AG08395 (cell line): ENCODE results near the gene RASA1.
A peak's percentile ranks its signal among the peaks of the same experiment; 100 is the strongest.

Source experiments
- DNase-seq: peaks from one replicate; pipeline ENCODE4 v3.0.0; 2012; ENCODE audit warnings: mixed read lengths, low spot score

The RASA1 gene

DNA sequence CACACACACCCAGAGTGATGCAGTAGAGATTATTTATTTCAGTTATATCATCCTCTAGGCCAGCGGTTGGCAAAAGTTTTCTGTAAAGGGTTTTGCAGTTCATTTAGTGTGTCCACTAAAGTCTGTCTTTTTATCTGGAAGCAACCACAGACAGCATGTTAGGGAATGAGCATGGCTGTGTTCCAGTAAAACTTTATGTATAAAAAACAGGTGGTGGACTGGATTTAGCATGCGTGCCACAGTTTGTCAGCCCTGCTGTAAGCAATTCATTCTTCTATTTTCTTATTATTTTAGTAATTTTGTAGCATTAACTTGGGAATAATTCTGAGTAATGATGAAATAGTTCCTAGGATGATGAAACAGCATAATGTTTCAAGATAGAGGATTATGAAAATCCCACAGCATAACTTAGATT is 93.4 kb downstream of the RASA1 start:
- DNase-seq, result peak; percentile 4

DNA sequence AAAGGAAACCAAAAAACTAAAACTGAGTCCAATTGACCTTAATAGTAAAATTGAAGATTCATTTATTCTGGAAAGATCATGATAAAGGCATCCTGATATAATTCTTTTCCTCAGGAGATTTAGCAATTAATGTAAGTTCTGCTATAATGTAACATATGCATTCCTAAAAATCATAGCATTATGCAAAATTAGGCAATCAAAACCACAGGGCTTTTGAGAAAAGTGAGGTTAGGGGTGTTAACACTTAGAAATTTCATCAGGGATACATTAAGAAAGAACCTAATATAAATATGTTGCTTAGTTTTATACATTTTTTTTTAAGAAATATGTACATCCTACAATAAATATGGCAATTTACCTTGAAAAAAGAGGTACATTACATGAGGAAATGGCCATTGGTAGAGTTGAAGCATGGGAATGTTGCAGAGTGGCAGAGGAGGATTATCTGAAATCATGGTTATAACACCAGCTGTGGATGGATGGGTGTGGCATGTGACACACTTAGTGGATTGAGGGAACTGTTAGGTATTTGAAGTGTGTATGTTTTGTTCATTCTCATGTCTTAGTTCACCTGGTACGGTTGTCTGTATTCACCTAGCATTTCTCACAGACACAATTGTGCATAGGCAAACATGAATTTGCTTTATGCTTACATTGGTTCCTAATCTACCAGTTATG is 94.0 kb downstream of the RASA1 start:
- no peak for DNase-seq

DNA sequence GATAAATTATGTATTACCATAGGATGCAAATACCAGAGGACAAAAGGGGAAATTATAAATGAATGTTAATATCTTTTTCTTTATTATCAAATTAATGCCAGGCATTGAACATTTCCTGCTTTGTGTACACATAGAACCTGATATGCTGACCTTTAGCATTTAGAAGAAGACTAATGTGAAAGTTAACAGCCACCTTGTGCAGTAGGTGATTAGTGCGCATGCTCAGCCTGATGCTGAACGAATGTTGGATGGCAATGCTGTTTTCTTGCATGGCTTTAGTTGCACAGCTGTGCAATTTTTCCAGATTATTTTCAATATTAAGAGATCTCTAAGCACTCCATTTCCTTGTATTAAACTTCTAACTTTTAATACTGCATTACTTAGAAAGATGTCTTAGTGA is 99.6 kb downstream of the RASA1 start:
- DNase-seq, result no peak

DNA sequence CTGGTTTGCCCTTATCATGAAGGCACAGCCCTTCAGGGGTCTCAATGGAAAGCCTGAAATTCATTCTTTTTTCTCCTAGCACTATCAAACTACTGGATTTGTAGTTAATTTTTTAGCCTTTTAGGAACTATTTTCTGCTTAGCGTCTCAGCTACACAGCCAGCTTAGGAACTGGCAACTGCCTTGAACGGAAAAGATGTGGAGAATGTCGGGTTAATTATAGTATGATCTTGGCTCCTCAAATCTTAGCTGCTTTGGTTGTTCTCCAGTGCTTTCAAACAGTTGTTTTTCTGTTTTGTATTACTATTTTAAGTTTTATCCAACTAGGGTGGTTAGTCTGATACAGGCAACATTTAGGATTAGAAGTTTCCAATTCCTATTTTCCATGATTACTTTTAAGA is 100.9 kb downstream of the RASA1 start:
- no peak for DNase-seq

DNA sequence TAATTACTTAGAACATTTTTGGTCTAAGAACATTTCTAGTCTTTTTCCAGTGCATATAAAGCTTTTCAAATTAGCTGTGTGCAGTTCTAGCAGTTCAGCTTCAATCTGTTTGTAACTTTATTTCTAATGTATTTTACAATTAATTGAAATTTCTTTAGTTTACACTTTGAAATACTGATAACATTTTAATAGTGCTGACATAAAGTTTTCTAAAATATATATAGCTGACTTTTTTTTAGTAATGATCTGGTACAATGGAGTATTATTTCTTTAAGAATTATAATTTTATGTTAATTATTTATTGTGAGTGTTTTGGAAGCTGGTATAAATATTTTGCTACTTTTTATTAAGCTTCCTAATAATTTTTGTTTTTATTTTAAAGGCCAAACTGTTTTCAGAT is 101.7 kb downstream of the RASA1 start:
- DNase-seq, result no peak

DNA sequence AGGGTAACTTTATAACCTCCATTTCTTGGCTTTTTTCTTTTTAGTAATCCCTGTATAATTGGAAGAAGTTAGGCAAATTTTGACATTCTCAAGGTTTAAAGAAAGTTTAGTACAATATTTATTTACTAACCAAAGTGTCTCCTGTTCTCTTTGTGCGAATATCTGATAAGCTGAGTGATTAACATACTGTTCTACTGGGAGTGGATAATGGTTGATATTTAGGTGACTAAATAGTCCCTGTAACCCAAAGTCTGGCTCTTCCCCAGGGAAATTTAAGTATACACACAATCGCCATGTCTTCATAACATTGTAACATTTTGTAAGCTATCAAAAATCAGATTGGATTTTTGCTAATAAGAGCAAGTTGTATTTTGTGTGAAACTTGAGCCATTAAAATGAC is 105.0 kb downstream of the RASA1 start:
- DNase-seq, result no peak

DNA sequence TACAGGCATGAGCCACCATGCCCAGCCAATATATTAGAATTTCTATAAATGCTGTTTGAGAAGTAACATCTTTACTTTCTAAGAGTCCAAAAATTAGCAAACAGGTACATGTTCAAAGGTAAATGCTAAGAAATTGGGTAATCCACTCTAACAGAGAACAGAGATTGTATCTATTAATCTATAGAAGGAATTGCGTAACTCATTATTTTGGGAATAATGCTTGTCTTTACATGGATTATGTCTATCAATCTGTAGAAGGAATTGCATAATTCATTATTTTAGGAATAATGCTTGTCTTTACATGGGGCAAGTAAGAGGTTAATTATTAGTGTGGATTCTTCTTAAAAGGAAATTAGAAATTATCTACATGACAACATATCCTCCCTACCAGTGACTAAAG is 114.5 kb downstream of the RASA1 start:
- DNase-seq, result no peak

DNA sequence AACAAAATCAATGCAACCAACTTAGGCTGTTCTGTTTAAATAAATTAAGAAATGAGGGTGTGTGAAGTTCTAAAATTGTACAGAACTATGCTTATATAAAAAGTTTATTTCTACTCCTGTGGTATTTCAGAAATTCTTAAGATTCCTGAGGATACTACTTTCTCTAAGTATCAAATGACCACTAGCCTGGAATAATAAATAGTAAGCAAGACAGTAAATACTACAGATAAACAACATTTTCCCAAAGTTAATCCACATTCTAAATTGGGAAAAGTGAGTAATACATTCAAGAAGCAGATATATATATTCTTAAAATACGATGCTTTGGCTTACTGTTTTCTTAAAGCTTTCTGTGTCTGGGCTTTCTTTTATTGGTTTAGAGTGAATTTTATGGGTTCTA is 115.5 kb downstream of the RASA1 start:
- DNase-seq, result peak; percentile 29

DNA sequence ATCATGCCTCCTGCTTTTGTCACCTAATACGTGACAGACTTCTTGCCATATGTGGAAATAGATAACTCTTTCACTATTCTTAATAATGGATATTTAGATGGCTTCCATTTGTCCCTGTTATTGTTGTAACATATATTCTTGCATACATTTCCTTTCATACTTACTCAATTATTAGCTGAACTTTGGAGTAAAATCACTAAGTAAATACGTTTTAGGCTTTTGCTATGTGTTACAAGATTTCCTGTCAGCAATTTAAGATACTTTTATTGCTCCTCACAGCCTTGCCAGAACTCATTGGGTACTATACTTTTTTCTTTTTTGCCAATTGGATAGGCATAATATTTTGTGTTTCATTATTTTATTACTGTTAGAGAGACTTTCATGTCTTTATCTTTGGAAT is 118.1 kb downstream of the RASA1 start:
- no peak for DNase-seq

DNA sequence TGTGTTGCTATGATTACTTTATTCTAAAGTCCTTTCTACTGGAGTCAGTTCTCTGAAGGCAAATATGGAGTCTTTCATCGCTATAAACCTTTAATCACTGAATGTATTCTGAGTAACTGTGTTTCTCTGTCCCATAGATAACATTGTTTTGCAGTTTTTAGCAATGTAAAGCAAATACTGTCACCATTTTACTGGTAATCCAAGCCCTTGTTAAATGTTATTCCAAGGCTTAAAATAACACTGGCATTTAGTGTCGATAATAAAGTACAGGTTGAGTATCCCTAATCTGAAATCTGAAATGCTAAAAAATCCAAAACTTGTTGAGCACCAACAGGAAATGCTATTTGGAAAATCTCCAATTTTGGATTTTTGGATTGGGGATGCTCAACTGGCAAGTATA is 120.4 kb downstream of the RASA1 start:
- no peak for DNase-seq

DNA sequence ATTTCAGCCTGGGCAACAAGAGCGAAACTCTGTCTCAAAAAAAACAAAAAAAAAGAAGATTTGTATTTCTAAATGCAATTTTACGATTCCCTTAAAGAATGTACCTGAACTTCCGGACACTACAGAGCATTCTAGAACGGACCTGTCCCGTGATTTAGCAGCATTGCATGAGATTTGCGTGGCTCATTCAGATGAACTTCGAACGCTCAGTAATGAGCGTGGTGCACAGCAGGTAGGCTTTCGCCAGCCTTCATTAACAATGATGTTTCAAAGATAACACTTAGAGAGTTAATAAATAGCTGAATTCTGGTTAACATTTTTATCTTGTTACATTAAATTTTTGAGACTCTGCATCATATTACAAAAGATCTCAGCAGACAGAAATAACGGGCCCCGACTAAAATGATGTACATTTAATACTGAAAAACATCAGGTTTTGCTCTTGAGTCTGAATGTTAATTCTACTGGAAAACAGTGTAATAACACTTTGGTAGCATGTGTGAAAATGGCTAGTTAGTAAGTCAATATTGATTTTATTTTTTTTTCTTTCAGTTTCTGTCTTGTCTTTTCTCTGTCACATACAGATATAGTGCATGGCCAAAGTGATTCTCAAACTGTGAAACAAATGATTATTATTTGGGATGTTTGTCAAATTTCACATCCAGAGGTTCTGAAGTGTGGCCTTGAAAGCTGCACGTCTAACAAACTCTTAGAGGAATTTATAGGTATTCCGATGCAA is 121.8 kb downstream of the RASA1 start:
- DNase-seq, result no peak

DNA sequence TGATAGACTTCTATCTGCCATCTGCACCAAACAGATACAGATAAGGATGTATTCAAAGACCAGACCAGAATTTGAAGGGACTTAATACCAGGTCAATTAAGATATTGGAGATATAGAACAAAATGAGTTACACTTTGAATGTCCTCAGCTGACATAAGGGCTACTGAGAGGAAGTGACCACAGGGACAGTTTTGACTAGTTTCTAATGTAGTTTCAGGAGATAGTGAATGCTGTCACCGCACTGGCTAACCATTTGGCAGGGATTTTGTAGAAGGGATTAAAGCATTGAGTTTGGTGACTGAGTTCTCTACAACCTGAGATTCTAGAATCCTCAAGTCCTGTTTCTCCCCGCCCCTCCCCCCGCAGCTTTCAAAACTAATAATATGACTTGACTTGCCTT is 122.4 kb downstream of the RASA1 start:
- DNase-seq, result no peak

DNA sequence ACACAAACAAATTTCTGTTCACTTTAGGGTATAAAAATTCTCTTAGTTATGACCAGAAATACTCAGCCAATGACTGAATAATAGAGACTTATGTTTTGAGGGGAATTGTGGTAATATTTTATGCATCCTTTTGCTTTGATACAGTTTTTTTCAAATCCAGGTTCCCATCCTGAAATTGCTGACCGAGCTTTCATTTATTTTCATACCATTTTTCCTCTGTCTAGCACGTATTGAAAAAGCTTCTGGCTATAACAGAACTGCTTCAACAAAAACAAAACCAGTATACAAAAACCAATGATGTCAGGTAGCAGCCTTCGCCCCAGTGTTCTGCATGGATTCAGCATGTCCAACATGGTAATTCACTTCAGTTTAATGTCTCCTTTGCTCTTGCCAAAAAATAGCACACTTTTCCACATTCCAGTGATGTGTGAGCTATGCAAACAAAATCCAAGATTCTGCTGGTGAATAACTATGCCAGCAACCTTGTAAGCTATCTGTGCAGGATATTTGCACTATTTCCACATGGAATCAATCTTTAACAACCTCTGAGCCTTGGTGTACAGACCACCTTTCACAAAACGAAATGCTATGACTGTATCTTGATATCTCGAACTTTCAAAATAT is 123.0 kb downstream of the RASA1 start:
- peak; percentile 4 for DNase-seq

DNA sequence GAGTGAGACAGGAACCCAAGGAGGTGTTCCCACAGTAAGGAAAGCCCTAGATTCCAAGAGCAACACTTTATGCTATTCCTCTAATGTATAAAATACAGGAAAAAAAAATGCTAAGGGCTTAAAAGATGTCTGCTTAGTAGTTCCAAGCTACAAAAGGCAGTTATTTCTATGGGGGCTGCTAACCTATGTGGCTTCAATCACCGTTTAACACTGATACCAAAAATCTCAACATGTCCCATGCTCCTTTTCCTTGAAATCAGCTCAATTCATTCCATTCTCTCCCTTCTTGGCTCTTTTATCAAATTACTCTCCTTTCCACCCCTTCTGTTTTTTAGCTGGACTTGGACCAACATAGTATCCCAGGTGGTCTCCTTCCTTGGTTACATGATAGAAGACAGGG is 124.5 kb downstream of the RASA1 start:
- DNase-seq, result no peak

DNA sequence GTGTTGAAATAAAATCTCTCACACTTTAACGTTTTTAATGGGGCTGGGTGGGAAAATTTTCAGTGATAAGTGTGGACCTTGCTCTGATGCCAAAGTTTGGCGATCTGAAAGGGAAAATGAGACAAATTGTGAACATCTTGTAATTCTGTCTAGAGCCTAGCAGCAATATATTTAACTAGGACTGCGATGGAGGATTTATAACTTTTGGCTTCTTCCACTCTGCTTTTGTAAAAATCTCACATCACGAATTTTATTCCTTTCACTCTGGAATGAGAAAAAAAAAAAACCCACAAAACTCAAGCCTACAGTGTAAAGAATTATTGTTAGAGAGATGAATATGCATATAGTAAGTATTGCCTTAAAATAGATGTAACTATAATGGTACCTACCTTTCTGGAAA is 125.1 kb downstream of the RASA1 start:
- DNase-seq, result no peak

DNA sequence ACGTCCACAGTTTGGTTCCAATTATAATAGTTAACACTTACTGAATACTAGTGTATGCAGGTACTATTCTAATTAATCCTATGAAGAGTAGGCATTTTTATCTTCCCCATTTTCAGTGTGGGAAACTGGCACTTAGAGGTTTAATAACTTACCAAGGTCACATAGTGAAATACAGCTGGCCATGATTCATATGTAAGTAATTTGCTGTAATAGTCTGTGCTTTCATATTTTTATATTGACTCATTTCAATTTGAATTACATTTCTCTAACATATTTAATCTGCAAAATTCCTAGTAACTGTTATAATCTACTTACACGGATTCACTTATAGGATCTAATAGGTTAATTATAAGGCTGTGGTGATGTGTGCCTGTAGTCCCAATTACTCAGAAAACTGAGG is 125.6 kb downstream of the RASA1 start:
- DNase-seq, result peak; percentile 55

DNA sequence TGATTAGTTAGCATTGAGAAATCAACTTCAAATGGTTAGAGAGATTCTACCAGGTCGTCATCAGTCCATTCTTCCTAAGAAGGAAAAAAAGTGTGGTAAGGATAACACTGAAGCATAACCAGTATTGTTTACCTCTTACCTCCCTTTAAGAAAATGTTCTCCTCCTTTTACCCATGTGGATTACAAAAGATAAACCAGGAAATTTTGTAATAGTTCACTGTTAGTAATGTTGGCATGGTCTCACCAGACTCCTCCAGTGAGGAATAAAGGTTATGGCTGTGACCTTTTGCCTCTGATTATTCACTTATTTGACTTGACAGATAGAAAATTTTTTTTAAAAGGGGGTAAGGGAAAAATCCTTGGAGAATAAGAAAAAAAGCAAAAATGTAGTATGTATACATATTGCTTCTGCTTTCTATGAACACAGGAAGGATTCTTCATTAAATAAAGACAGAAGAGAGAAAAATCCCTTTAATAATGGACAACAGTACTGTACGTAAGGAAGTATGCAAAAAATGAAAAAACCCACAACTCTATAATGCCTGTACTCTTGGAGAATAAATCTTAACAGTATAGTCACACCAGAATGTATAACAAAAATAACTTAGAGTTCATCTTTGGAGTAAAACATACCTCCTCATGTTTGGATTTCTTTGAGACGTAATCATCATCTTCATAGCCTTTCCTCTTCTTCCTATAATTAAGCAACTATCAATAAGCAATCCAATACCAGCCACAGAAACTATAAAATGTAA is 126.9 kb downstream of the RASA1 start:
- peak; percentile 15 for DNase-seq

DNA sequence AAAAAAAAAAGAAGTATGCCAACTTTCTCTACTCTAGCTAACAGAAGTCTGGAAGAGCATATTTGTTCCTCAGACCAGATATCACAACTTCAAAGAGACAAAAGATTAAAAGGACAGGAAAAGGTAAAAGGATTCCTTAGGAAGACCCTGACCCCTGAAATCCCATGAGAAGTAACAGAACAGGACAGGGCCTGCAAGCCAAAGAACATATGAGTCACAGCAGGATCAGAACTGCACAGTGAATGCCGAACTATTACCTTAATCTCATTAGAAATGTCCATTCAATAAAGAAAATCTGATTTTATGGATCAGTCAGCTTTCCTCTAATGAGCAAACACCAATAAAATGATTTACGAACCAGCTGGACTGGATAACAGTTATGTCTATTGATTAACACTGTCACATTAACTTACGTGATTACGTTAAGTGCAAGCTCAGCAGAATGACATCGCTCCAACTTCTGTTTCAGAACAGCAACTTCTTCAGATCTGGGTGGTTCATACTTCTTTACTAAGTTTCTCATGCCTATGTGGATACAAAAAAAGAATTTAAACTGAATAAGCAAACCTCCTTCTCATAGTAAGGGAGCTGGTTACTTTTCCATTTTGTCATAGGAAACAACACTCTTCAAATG is 131.4 kb downstream of the RASA1 start:
- no peak for DNase-seq

DNA sequence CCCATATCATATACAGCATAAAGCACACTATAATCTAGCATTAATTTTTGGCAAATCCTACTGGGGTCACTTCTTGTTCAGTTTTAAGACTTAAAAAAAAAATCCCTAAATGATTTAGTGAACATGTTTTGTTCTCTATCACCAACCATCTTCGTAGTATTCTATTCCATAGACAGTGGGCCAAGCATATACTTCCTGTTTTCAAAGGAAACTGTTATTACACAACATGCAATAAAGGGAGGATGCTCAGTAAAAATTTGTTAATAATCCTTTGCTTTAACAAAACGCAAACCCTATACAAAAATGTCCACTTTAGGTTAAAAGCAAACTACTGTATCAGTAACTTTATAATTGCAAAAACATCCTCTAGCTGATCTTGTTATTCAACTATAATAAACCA is 132.0 kb downstream of the RASA1 start:
- no peak for DNase-seq

DNA sequence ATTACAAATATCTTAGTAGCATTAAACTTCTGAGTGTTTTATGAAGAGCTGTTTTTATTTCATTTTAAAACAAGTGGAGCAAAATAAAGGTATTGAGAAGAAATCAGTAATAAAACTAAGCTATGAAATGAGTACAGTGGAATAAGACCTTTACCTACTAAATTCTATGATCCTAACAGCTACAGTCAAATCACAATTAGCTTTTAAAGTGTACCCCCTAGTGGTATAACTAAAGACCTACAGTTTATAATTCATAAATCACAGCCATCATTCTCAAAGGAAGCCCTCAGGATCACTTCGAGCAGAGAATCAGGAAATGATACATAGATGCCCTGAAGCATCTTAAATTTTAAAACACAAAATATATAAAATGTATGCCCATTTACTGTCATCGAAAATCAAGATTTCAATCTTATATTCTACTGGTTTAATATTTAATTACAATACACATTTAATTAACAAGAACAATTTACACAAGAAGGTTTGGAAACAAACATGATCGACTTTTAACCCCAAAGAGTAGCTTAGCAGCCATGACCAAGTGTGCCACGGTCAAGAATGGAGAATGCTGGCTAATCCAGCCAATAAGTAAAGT is 132.7 kb downstream of the RASA1 start:
- DNase-seq, result peak; percentile 52

DNA sequence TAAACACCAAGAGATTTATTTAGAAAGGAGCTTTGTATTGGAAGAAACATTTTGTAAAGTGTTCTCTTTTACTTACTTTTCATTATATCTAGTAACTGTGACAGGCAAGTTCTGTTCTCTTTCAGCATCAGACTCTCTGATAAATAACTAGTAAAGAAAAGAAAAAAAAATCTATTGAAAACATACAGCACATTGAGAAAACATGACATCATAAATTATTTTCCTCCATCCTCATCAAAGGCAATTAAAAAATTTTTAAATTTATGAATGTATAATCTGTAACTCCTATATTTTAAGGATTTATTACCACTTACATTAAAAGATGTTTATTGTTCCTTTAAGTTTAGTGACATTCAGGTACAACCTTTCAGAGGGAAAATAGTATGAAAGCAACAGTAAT is 133.9 kb downstream of the RASA1 start:
- DNase-seq, result no peak

DNA sequence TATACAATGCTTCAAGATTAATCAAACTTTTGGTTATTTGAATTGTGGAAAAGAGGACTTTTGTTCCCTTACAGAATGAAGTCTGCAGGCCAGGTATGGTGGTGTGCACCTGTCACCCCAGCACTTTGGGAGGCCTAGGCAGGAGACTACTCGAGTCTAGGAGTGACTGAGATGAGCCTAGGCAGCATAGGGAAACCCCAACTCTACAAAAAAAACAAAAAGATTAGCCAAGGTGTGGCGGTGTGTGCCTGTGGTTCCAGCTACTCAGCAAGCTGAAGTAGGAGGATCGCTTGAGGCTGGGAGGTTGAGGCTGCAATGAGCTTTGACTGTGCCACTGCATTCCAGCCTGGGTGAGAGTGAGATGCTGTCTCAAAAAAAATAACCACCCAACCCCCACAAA is 135.7 kb downstream of the RASA1 start:
- no peak for DNase-seq
